GM18520 (cell line): ENCODE data around the gene DOK6.

ENCODE experiments used
- ATAC-seq: cut with Tn5 transposase; IDR thresholded peaks from one replicate; pipeline ENCODE4 v1.9.1; 2021; ENCODE audit not compliant: unreplicated experiment

DOK6 gene

DNA sequence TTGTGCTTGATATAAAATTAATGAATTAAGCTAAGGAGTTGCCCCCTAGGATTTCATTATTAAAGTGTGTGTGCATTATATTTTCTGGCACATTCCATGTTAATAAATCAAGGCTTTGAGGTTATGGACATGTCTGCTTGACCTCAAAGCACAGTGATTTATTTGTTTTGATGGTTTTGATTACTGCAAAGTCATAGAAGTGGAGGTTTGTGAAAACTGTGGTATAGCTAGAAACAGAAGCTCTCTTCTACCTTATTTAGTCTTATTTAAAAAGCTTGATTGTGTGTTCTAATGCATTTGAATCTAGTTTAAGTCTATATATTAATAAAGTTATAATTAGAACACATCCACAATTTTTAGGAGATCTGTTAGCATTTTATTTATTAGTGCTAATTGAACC, 32.2 kb downstream of the DOK6 start:
- no peak for ATAC-seq

DNA sequence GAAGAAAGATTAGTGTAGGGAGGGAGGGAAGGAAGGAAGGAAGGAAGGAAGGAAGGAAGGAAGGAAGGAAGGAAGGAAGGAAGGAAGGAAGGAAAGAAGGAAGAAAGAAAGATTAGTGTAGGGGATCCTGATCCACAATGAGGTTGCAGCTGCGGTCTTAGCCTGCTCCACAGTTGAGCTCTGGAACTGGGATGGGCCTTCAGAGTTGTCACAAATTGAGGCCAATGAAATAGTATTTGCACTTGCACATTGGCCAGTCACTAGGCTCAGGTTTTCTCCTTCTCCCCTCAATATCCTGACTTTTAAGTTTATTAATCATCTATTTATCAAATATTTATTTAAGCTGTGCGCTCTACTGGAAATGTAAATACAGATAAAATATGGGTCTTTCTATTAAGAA, 34.3 kb downstream of the DOK6 start:
- ATAC-seq, result no peak

- no peak for ATAC-seq
These were observed 43.5 kb downstream of the DOK6 start for GRCh38 chr18:69444221-69444620.

DNA sequence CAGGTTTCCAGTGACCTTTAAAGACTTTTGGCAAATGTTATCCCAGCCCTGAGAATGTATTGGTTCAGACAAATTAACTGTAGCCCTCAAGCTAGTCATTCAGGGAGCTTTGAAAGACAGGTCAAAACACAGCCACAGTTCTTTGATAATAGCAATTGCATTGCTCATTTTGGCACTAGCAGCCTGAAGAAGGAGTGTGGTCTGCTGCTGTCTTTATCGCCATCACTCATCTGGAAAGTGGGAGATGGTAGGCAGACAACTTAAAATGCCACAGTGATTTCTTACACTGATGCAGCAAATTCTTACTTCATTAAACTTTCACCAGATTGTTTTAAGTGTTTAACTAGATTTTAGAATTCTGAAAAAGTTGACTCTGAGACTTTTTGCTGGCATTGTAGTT, 47.2 kb downstream of the DOK6 start:
- no peak for ATAC-seq

GRCh38 chr18:69455125-69455524, 54.4 kb downstream of the DOK6 start:
- no peak for ATAC-seq

DNA sequence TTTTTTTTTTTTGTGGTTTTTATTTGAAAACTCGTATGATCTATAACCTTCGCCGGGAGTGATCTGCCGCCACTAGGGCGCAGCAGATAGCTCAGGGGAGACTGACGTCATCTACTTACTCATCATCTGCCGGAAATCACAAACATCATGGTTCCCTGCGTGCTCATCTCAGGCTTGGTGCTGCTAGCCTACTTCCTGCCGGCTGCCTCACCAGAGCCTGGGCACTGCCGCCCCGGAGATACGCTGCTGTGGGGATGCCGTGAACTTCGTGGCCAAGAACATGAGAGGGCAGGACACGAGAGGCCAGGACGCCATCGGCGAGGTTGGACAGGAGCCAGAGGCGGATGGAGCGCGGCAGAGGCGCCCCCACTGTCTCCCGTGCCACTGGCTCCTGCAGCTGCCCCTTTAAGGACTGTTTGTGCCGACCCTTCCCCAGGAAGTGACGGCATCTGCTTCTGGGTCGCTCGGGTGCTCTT, 68.8 kb downstream of the DOK6 start:
- ATAC-seq, result no peak

- ATAC-seq, result no peak
These were observed 79.8 kb downstream of the DOK6 start for GRCh38 chr18:69480460-69480859.

GRCh38 chr18:69483574-69483973, 82.9 kb downstream of the DOK6 start:
- no peak for ATAC-seq

DNA sequence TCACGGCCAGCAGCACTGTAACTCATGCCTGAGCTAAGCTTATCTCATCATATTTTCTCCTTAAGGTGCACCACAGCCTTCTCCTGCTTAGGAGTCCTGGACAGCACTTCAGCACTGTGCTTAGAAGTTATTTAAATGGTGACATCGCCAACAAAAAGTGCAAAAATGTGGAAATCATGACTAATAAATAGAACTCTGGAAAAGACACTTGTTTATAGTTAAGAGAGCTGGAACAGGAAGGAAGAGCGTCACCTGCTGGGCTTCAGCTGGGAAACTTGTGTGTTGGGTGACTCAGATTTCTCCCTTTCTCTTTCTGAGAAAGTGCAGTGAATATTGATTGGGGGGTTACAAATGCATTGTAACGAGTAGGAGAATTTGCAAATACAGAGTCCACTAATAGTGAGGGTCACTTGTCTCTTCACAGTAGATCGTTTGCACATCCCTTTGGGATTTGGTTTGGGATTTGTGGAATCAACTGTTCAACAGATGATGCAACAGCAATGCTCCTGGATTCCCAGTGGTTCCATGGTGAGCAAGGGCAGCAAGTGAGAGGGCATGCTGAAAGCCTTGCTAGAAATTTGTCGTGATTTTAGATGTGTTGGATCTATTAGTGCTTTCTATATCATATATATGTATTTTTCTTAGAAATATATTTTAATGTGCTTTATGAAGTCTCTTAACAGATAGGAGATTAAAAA, 84.2 kb downstream of the DOK6 start:
- no peak for ATAC-seq

GRCh38 chr18:69487488-69488394, 87.1 kb downstream of the DOK6 start:
- ATAC-seq, result no peak

DNA sequence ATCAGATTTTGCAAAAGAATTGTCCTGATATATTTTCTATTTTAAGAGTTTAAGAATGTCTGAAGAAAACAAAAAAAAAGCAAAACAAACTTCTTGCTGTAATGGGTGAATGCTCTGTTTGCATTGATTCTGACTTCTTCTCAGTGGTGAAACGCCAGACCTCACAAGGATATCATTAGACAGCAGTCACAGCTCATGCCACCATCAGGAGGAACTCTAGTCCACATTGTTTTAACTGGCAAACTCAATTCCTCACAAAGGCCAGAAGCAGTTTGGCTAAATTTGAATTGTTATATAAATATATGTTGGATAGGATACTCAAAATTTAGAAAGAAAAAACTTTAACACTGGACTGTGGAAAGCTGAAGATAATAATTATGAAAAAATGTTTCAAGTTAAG, 89.4 kb downstream of the DOK6 start:
- no peak for ATAC-seq

DNA sequence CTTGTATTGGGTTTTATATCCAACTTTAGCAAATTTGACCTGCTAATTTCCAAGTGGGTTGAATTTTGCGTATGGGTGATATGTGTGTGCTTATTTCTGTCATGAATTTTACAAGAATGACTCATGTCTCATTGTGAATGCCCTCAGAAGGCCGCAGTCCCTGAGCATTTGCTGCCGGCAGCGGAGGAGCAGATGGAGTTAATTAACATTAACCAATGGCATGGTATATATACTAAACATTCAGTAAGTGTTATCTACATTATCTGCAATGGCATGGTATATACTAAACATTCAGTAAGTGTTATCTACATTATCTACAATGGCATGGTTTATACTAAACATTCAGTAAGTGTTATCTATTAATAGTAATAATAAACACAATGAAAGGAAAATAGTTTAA, 90.1 kb downstream of the DOK6 start:
- ATAC-seq, result no peak

DNA sequence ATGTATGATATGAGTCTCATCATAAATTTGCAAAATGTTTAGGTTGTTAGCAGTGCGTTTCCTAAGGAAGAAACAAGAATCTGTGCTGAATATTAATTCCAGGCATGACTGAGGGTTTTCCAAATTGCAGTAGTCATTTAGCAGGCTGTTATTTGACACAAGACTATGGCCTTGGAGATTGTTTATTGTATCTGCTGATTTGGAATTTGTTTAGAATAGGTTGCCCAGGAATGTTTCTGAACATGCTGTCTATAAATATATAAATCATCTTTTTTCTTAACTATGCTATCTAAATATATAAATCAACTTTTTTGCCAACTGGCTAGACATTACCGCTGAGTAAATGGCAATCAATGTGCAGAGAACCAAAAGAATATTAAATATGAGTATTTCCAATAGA, 90.9 kb downstream of the DOK6 start:
- no peak for ATAC-seq

- ATAC-seq, result no peak
These were observed 92.2 kb downstream of the DOK6 start for GRCh38 chr18:69492861-69493260.

DNA sequence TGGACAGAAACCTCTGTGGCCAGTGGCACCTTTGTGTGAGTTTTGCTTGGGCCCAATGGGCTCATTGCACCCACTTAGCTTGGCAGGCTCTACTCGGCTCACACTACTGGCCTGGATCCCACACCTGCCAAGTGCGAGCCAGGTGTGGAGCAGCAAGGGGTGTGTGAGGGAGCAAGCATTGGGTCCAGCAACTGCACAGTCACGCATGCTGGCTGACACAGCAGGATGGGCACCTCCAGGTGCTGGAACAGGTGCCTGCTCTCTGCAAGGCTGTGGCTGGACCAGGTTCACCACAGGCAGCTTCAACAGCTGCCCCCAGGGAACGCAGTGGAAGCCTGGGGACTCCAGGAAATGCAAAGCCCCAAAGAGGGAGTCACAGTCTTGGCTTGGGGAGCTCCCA, 94.2 kb downstream of the DOK6 start:
- ATAC-seq, result no peak

- no peak for ATAC-seq
These were observed 94.7 kb downstream of the DOK6 start for GRCh38 chr18:69495338-69495737.

DNA sequence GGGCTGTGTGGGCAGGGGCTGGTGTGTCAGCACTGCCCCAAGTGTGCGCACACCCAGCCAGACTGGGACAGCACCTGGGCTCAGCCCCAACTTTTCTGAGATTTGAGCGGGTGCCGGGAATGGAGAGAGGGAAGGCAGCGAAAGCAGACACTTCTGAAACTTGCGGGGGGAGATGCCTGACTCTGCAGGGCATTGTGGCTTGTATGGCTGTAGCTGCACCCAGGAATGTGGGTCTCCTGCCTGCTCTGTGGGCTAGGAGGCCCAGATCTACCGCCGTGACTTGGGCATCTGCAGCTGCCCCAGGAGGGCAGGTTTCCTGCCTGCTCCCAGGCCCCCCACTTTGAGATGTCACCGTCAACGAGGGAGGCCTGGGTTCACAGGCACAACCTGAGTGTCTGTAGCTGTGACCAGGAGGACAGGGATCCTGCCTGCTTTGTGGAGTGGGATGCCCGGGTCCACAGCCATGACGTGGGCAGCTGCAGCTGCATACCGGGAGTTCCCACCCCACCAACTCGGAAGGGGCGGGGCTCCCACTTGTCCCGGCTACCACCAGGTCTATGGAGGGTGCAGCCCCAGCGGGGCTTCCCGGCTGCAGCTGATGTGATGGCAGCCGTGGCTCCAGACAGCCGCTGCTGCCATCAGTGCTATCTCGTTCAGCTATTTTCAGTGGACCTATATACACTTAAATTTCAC, 95.3 kb downstream of the DOK6 start:
- ATAC-seq, result no peak

- ATAC-seq, result no peak
These were observed 118.3 kb downstream of the DOK6 start for GRCh38 chr18:69518989-69519388.

GRCh38 chr18:69523582-69523981, 122.9 kb downstream of the DOK6 start:
- ATAC-seq, result no peak

- no peak for ATAC-seq
These were observed 127.7 kb downstream of the DOK6 start for GRCh38 chr18:69528435-69528834.

GRCh38 chr18:69529151-69529550, 128.5 kb downstream of the DOK6 start:
- ATAC-seq, result no peak

DNA sequence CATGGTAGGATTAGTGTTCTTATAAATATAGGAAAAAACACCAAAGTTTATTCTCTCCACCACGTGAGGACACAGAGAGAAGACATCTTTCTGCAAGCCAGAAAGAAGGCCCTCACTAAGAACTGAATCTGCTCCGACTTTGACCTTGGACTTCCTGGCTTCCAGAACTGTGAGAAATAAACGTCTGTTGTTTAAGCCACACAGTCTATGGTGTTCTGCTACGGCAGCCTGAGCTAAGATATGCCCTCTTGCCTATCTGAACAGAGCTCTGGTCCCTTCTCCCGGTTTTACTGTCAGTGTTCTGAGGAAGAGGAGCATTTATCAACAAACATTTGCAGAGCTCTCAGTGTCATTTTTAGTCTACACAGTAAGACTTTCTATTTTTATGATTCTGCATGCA, 131.3 kb downstream of the DOK6 start:
- ATAC-seq, result no peak
